Endothelial cell of umbilical vein (primary cell): Measurements from ENCODE around the gene PHEX. TPM values are rescaled to one million over a fixed set of nuclear protein-coding genes. Genes with fewer than 3 reads are reported as not detected.

Experiments
- BruUV-seq: library from RNA; stranded (reverse); fragments of 400-500 nt; replicated peaks from 2 replicates; lab custom pipeline; 2021; lab: Mats Ljungman, UMichigan
- CTCF ChIA-PET: fragments of 300-600, 350-600 bp; sonication (Branson Sonifier 250); formaldehyde crosslinking; loops from one replicate; lab custom pipeline; 2021; ENCODE audit warnings: antibody characterized with exemption, inconsistent platforms; lab: Charles Lee
- POLR2A ChIA-PET: fragments of 300-600, 350-600 bp; sonication (Branson Sonifier 250); formaldehyde crosslinking; loops from one replicate; lab custom pipeline; 2021; ENCODE audit warnings: antibody characterized with exemption, inconsistent platforms; lab: Charles Lee
- DNase-seq: peaks from one replicate; pipeline ENCODE4 v3.0.0-alpha.2; 2011; ENCODE audit warnings: low read depth, low spot score
- FAIRE-seq: peaks from 2 replicates; lab custom pipeline; 2011; peaks lifted over from hg19 to GRCh38; lab: Jason Lieb, UNC
- H2AFZ ChIP-seq: 2 replicates; pipeline ENCODE4 v1.6.0; 2012; ENCODE audit warnings: low read depth, low read length, control low read depth, inconsistent platforms
- H3K27ac ChIP-seq: 2 replicates; pipeline ENCODE4 v1.5.1; 2011; ENCODE audit warnings: low read depth, mild to moderate bottlenecking, control low read depth, low read length, moderate library complexity; ENCODE audit not compliant: insufficient read depth
- H3K27me3 ChIP-seq, 2 experiments: 2 replicates each; pipeline versions ENCODE4 v1.6.0 to v1.6.1; 2011; ENCODE audit warnings: low read length in 2 of 2, mixed read lengths in 1 of 2; ENCODE audit not compliant: control insufficient read depth in 2 of 2, insufficient read depth in 2 of 2
- H3K36me3 ChIP-seq, 2 experiments: 2 replicates in 1 of 2; 3 replicates in 1 of 2; pipeline ENCODE4 v1.5.1; 2011; ENCODE audit warnings: low read length in 2 of 2, mild to moderate bottlenecking in 1 of 2, moderate library complexity in 1 of 2; ENCODE audit not compliant: control insufficient read depth in 2 of 2, insufficient read depth in 2 of 2; ENCODE audit errors: extremely low read depth in 1 of 2
- H3K4me1 ChIP-seq: 3 replicates; pipeline ENCODE4 v1.5.1; 2011; ENCODE audit warnings: mild to moderate bottlenecking, low read length; ENCODE audit not compliant: control insufficient read depth, insufficient read depth; ENCODE audit errors: extremely low read depth
- H3K4me2 ChIP-seq: 2 replicates; pipeline ENCODE4 v1.6.1; 2011; ENCODE audit warnings: low read length, control low read depth, mixed read lengths; ENCODE audit not compliant: insufficient read depth
- H3K4me3 ChIP-seq, 3 experiments: fragments of 200-600 bp in 1 of 3; sonication (generic), shearing (Covaris generic) in 1 of 3; replicated peaks in 1 of 3; 2 replicates each; pipeline ENCODE4 v1.5.1; 2011 to 2016; ENCODE audit warnings: control low read depth in 3 of 3, low read length in 3 of 3, mild to moderate bottlenecking in 2 of 3, inconsistent platforms in 1 of 3, low read depth in 1 of 3, moderate library complexity in 1 of 3; ENCODE audit not compliant: insufficient read depth in 1 of 3
- H3K79me2 ChIP-seq: 2 replicates; pipeline ENCODE4 v1.6.0; 2012; ENCODE audit warnings: low read length, inconsistent platforms; ENCODE audit not compliant: control insufficient read depth, insufficient read depth
- H3K9ac ChIP-seq: replicated peaks from 2 replicates; pipeline ENCODE3; 2011; ENCODE audit warnings: low read length, control low read depth; ENCODE audit not compliant: insufficient read depth; ENCODE audit errors: extremely low read depth
- H3K9me1 ChIP-seq: replicated peaks from 3 replicates; pipeline ENCODE4 v1.6.0; 2011; ENCODE audit warnings: mild to moderate bottlenecking, low read length; ENCODE audit not compliant: control insufficient read depth, insufficient read depth; ENCODE audit errors: extremely low read depth
- H3K9me3 ChIP-seq: replicated peaks from 2 replicates; pipeline ENCODE4 v1.5.1; 2012; ENCODE audit warnings: low read length, inconsistent platforms; ENCODE audit not compliant: control insufficient read depth, insufficient read depth
- H4K20me1 ChIP-seq: replicated peaks from 2 replicates; pipeline ENCODE3; 2011; ENCODE audit warnings: mild to moderate bottlenecking, low read length; ENCODE audit not compliant: control insufficient read depth, insufficient read depth; ENCODE audit errors: extremely low read depth
- EZH2 ChIP-seq: IDR thresholded peaks from 2 replicates; pipeline ENCODE4 v1.6.1; 2012; ENCODE audit warnings: borderline replicate concordance, low read depth, mild to moderate bottlenecking, moderate library complexity, low read length, inconsistent platforms; ENCODE audit not compliant: severe bottlenecking
- FOS ChIP-seq: IDR thresholded peaks from 2 replicates; pipeline ENCODE4 v1.6.1; 2011; ENCODE audit warnings: mild to moderate bottlenecking, low read length, moderate library complexity, borderline replicate concordance; ENCODE audit not compliant: insufficient read depth
- GATA2 ChIP-seq: IDR thresholded peaks from 2 replicates; pipeline ENCODE4 v1.7.0; 2011; ENCODE audit warnings: low read depth, mild to moderate bottlenecking, moderate library complexity, mixed read lengths, low read length; ENCODE audit not compliant: insufficient read length, insufficient read depth
- JUN ChIP-seq: IDR thresholded peaks from 2 replicates; pipeline ENCODE4 v1.6.1; 2011; ENCODE audit warnings: borderline replicate concordance, low read depth; ENCODE audit not compliant: insufficient read length, insufficient read depth
- MYC ChIP-seq: IDR thresholded peaks from one replicate; pipeline ENCODE4 v1.6.1; 2011; ENCODE audit warnings: mild to moderate bottlenecking, low read depth, low read length
- POLR2A ChIP-seq: IDR thresholded peaks from 2 replicates; pipeline ENCODE4 v1.6.1; 2012; ENCODE audit warnings: low read depth, mild to moderate bottlenecking, control low read depth, low read length
- POLR2AphosphoS5 ChIP-seq: IDR thresholded peaks from 2 replicates; pipeline ENCODE4 v1.6.1; 2012; ENCODE audit warnings: low read depth, mild to moderate bottlenecking, control low read depth, low read length, moderate library complexity; ENCODE audit not compliant: insufficient read depth
- dilution Hi-C: fragments of 300-500 bp; cut with MboI; formaldehyde crosslinking; loops from one replicate; pipeline ENCODE4 v1.15.0; 2019; ENCODE audit warnings: low sequenced_read_pairs; ENCODE audit not compliant: extremely low pct_ligation_motif_present
- intact Hi-C: fragments of 100-400 bp; cut with micrococcal nuclease; formaldehyde crosslinking; loops from one replicate; pipeline ENCODE4 v1.10.0; 2022
- polyA plus RNA-seq, 4 experiments: library from polyadenylated mRNA; depleted of rRNA in 3 of 4; stranded (reverse) in 3 of 4; unstranded in 1 of 4; fragments of >200 nt; gene quantifications; 2 replicates each; pipeline versions ENCODE4 v1.2.1 to v1.2.3, GENCODE V29; 2011 to 2012; ENCODE audit warnings: missing spikeins in 1 of 4
- total RNA-seq: library from RNA; stranded (reverse); gene quantifications from 2 replicates; pipeline ENCODE4 v1.2.3, GENCODE V29; 2021
- TF ChIP-seq, protein P1 (sequence below): IDR thresholded peaks from 2 replicates; pipeline ENCODE4 v1.6.1; 2011; ENCODE audit not compliant: insufficient read depth, insufficient read length
- TF ChIP-seq, protein P2 (sequence below), 2 donors: IDR thresholded peaks; 1 replicate in 1 of 2; 2 replicates in 1 of 2; pipeline ENCODE4 v1.5.1; 2011; ENCODE audit warnings: low read length in 2 of 2, mild to moderate bottlenecking in 2 of 2, moderate library complexity in 2 of 2, control low read depth in 1 of 2, inconsistent platforms in 1 of 2, low read depth in 1 of 2; ENCODE audit not compliant: insufficient read depth in 1 of 2; ENCODE audit errors: extremely low read depth in 1 of 2

PHEX gene
- total and polyA plus RNA-seq, 2 donors (not counting 3 experiments of a cell fraction or from before 2014, with no cell fraction given): 0.07 to 0.44 TPM

DNA sequence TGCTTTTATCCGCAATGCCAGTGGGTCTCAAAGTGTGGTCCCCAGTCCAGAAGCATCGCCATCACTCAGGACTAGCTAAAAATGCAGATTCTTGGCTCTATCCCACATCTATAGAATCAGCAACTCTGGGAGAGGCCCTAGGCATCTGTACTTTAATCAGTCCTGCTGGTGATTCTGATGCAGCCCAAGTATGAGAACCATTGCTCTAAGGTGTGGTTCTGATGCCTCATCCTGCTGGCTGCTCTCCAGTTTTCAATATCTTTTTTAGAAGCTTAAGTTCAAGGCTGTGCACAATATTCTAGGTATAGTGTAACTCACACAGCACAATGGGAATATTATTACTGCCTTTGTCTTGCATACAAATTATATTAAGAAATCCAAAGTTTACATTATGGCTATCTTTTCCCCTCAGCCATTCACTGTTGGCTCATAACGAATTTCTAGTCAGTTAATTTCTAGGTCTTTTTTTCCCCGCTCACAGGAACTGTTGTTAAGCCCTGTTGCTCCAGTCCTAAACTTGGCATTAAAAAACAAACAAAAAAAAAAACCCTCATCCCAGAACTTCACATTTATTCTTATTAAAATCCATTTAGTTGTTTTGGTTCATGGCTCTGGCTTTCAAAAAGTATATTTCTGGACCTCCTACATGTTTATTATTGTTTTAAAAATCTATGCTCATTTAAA, 109.1 kb downstream of the PHEX start:
- intact Hi-C loops: no loop called here
- FAIRE-seq (no peak), DNase-seq (no peak)

More for the DNA sequence above, 109.1 kb downstream of the PHEX start:
- H3K36me3 ChIP-seq: no peaks in the 10 kb centered on the region
- no peaks in the 10 kb centered on the region for H3K27me3 ChIP-seq
- H3K9me1 ChIP-seq: no peaks in the 10 kb centered on the region
- peaks cover 6% of the 10 kb centered on the region for H3K4me1 ChIP-seq
- H2AFZ ChIP-seq: no peak overlapping the region
- no TSS peak for BruUV-seq
- H3K4me2 ChIP-seq: no peak overlapping the region
- no peak overlapping the region for H3K9ac ChIP-seq
- dilution Hi-C loops: no loop called here
- no peaks in the 10 kb centered on the region for H3K9me3 ChIP-seq
- H3K27ac ChIP-seq: no peak overlapping the region
- CTCF ChIA-PET: no interaction called here
- H4K20me1 ChIP-seq: no peaks in the 10 kb centered on the region
- POLR2A ChIA-PET: no interaction called here
- TF ChIP-seq MYC: no peak
- TF ChIP-seq, protein P1, sequence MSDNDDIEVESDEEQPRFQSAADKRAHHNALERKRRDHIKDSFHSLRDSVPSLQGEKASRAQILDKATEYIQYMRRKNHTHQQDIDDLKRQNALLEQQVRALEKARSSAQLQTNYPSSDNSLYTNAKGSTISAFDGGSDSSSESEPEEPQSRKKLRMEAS: no peak
- TF ChIP-seq EZH2: no peak
- TF ChIP-seq FOS: no peak
- TF ChIP-seq GATA2: no peak
- no peak for TF ChIP-seq POLR2A
- no peak for TF ChIP-seq POLR2AphosphoS5
- no peak for TF ChIP-seq JUN
- TF ChIP-seq, protein P2, sequence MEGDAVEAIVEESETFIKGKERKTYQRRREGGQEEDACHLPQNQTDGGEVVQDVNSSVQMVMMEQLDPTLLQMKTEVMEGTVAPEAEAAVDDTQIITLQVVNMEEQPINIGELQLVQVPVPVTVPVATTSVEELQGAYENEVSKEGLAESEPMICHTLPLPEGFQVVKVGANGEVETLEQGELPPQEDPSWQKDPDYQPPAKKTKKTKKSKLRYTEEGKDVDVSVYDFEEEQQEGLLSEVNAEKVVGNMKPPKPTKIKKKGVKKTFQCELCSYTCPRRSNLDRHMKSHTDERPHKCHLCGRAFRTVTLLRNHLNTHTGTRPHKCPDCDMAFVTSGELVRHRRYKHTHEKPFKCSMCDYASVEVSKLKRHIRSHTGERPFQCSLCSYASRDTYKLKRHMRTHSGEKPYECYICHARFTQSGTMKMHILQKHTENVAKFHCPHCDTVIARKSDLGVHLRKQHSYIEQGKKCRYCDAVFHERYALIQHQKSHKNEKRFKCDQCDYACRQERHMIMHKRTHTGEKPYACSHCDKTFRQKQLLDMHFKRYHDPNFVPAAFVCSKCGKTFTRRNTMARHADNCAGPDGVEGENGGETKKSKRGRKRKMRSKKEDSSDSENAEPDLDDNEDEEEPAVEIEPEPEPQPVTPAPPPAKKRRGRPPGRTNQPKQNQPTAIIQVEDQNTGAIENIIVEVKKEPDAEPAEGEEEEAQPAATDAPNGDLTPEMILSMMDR (IDR thresholded peaks at IDR 0.05; ENCODE audit: extremely low read depth in 1 of 2, insufficient read depth in 1 of 2, low read depth in 1 of 2, low read length in 2 of 2): no peak
- no peak overlapping the region for H3K4me3 ChIP-seq
- no peaks in the 10 kb centered on the region for H3K79me2 ChIP-seq
